Duodenal mucosa (tissue), 2 donors: ENCODE results near the gene KIF25.
"Not testable (repeated sequence)": the region's sequence is repeated elsewhere in the genome, so short reads cannot be mapped to it uniquely, and the experiment has no call there.

Experiments used
- H3K27ac ChIP-seq: one replicate; pipeline ENCODE4 v1.7.0; 2013; ENCODE audit warnings: low read depth, low read length
- H3K27me3 ChIP-seq, 2 donors: one replicate each; pipeline ENCODE4 v1.7.0; 2013; ENCODE audit warnings: low read length in 2 of 2, control low read depth in 1 of 2; ENCODE audit not compliant: insufficient read depth in 2 of 2, control insufficient read depth in 1 of 2
- H3K36me3 ChIP-seq, 2 donors: one replicate each; pipeline ENCODE4 v1.7.0; 2013; ENCODE audit warnings: low read length in 2 of 2, control low read depth in 1 of 2; ENCODE audit not compliant: insufficient read depth in 2 of 2, control insufficient read depth in 1 of 2
- H3K4me1 ChIP-seq, 2 donors: one replicate each; pipeline ENCODE4 v1.7.0; 2013; ENCODE audit warnings: low read length in 2 of 2, control low read depth in 1 of 2; ENCODE audit not compliant: insufficient read depth in 2 of 2, control insufficient read depth in 1 of 2
- H3K4me3 ChIP-seq, 2 donors: one replicate each; pipeline ENCODE4 v1.7.0; 2013; ENCODE audit warnings: low read length in 2 of 2, low read depth in 1 of 2
- H3K9ac ChIP-seq, 2 donors: one replicate each; pipeline ENCODE4 v1.7.0; 2013; ENCODE audit warnings: low read length in 2 of 2, low read depth in 1 of 2
- H3K9me3 ChIP-seq, 2 donors: one replicate each; pipeline ENCODE4 v1.7.0; 2013; ENCODE audit warnings: low read length in 2 of 2, control low read depth in 1 of 2; ENCODE audit not compliant: control insufficient read depth in 1 of 2

KIF25 gene

GRCh38 chr6:167995302-167995701, 2.2 kb upstream of the KIF25 start:
- no peak overlapping the region for H3K27ac ChIP-seq
- H3K9ac ChIP-seq, result no peak overlapping the region
- no peaks in the 10 kb centered on the region for H3K27me3 ChIP-seq
- H3K4me1 ChIP-seq, result no peaks in the 10 kb centered on the region
- no peaks in the 10 kb centered on the region for H3K9me3 ChIP-seq
- no peak overlapping the region for H3K4me3 ChIP-seq
- H3K36me3 ChIP-seq, result no peaks in the 10 kb centered on the region

- no peak overlapping the region for H3K27ac ChIP-seq
Measured at GRCh38 chr6:167995731-167996151, 1.7 kb upstream of the KIF25 start.

DNA sequence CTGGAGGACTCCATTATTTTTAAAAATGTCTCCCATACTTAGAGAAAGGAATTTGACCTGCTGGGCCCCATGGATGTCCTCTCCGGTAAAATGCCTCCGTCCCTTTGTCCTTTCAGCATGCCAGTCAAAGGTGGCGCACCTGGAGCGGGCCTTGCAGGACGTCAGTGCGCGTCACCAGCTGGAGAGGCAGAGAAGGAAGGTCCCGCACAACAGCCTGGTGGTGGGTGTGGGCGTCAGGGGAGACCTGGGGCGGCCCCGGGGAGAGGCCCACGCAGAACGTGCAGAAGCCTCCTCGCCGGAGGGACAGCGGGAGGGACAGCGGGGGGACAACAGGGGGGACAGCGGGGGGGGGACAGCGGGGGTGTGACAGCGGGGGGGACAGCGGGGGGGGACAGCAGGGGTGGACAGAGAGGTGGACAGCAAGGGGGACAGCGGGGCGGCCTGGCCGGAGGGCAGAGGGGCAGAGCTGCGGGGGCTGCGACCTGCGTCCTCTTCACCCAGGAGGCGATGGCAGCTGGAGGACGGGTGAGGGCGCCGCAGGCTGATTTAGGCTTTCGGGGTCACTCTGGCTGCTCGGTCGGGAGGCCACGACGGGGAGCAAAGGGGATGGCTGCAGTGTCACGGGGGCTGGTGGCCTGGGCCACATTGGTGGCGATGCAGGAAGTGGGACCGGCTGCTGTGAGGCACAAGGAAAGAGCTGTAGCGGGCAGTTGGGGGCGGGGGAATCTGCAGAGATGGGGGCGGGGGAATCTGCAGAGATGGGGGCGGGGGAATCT, 859 bp upstream of the KIF25 start:
- no peaks in the 10 kb centered on the region for H3K9me3 ChIP-seq
- H3K36me3 ChIP-seq, result no peaks in the 10 kb centered on the region
- H3K9ac ChIP-seq, result no peak overlapping the region
- no peaks in the 10 kb centered on the region for H3K4me1 ChIP-seq
- no peak overlapping the region for H3K4me3 ChIP-seq
- no peak overlapping the region for H3K27ac ChIP-seq
- no peaks in the 10 kb centered on the region for H3K27me3 ChIP-seq

More at GRCh38 chr6:167995731-167996151, 1.7 kb upstream of the KIF25 start:
- no peak overlapping the region for H3K4me3 ChIP-seq
- no peak overlapping the region for H3K9ac ChIP-seq
- no peaks in the 10 kb centered on the region for H3K9me3 ChIP-seq
- H3K36me3 ChIP-seq, result no peaks in the 10 kb centered on the region
- H3K4me1 ChIP-seq, result no peaks in the 10 kb centered on the region
- H3K27me3 ChIP-seq, result no peaks in the 10 kb centered on the region

GRCh38 chr6:167998215-167998614, 744 bp downstream of the KIF25 start:
- no peak overlapping the region for H3K27ac ChIP-seq
- no peak overlapping the region for H3K9ac ChIP-seq
- no peaks in the 10 kb centered on the region for H3K9me3 ChIP-seq
- H3K4me3 ChIP-seq, result no peak overlapping the region
- no peaks in the 10 kb centered on the region for H3K36me3 ChIP-seq
- no peaks in the 10 kb centered on the region for H3K27me3 ChIP-seq
- H3K4me1 ChIP-seq, result no peaks in the 10 kb centered on the region

GRCh38 chr6:168000198-168001028, 2.9 kb downstream of the KIF25 start:
- H3K4me1 ChIP-seq, result no peaks in the 10 kb centered on the region
- no peak overlapping the region for H3K9ac ChIP-seq
- no peaks in the 10 kb centered on the region for H3K27me3 ChIP-seq
- H3K4me3 ChIP-seq, result no peak overlapping the region
- H3K9me3 ChIP-seq, result no peaks in the 10 kb centered on the region
- H3K27ac ChIP-seq, result no peak overlapping the region
- no peaks in the 10 kb centered on the region for H3K36me3 ChIP-seq

- H3K4me1 ChIP-seq, result no peaks in the 10 kb centered on the region
- H3K27me3 ChIP-seq, result no peaks in the 10 kb centered on the region
- no peaks in the 10 kb centered on the region for H3K36me3 ChIP-seq
- no peak overlapping the region for H3K27ac ChIP-seq
- H3K9me3 ChIP-seq, result no peaks in the 10 kb centered on the region
- no peak overlapping the region for H3K9ac ChIP-seq
- H3K4me3 ChIP-seq, result no peak overlapping the region
Measured at GRCh38 chr6:168001029-168001332, 3.5 kb downstream of the KIF25 start.

GRCh38 chr6:168001514-168001913, 4.0 kb downstream of the KIF25 start:
- H3K4me3 ChIP-seq, H3K9me3 ChIP-seq, H3K27ac ChIP-seq, H3K9ac ChIP-seq, H3K4me1 ChIP-seq, H3K27me3 ChIP-seq, H3K36me3 ChIP-seq: not testable (repeated sequence)

DNA sequence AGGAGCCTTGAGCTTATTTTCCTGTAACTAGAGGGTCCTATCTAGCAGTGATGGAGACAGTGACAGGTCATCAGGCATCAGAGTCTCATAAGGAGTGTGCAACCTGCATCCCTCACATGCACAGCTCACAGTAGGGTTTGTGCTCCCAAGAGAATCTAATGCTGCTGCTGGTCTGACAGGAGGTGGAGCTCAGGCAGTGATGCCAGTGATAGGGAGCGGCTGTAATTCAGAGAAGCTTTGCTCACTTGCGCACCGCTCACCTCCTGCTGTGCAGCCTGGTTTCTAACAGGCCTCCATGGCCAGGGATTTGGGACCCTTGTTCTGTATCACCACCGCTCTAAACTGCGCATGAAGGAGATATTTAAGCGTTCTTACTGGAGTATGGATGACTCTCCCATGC, 5.3 kb downstream of the KIF25 start:
- H3K4me1 ChIP-seq, result no peaks in the 10 kb centered on the region
- no peak overlapping the region for H3K9ac ChIP-seq
- H3K36me3 ChIP-seq, result no peaks in the 10 kb centered on the region
- H3K4me3 ChIP-seq, result no peak overlapping the region
- H3K27me3 ChIP-seq, result no peaks in the 10 kb centered on the region
- H3K9me3 ChIP-seq, result no peaks in the 10 kb centered on the region
- no peak overlapping the region for H3K27ac ChIP-seq

- Histone ChIP-seq H3K4me1 (no peaks in the 10 kb centered on the region), H3K27ac (no peak overlapping the region), H3K36me3 (no peaks in the 10 kb centered on the region), H3K9me3 (no peaks in the 10 kb centered on the region), H3K4me3 (no peak overlapping the region), H3K27me3 (no peaks in the 10 kb centered on the region), H3K9ac (no peak overlapping the region)
Measured at GRCh38 chr6:168004023-168004422, 6.6 kb downstream of the KIF25 start.

GRCh38 chr6:168004945-168005344, 7.5 kb downstream of the KIF25 start:
- H3K27ac ChIP-seq, result no peak overlapping the region
- H3K27me3 ChIP-seq, result no peaks in the 10 kb centered on the region
- H3K4me1 ChIP-seq, result no peaks in the 10 kb centered on the region
- no peak overlapping the region for H3K4me3 ChIP-seq
- no peak overlapping the region for H3K9ac ChIP-seq
- no peaks in the 10 kb centered on the region for H3K9me3 ChIP-seq
- no peaks in the 10 kb centered on the region for H3K36me3 ChIP-seq
